PFSK-1 (cell line): ENCODE results near the gene AIMP1.

Source experiments
- FOXP2 ChIP-seq: optimal IDR thresholded peaks from 2 replicates; pipeline ENCODE3; 2011; ENCODE audit warnings: borderline replicate concordance, control low read depth, inconsistent platforms; ENCODE audit not compliant: insufficient read depth; ENCODE audit errors: extremely low read length, extremely low read depth
- POLR2AphosphoS5 ChIP-seq: IDR thresholded peaks from 2 replicates; pipeline ENCODE4 v1.6.1; 2012; ENCODE audit warnings: low read depth, mild to moderate bottlenecking, control low read depth, low read length, moderate library complexity
- SIN3A ChIP-seq: IDR thresholded peaks from 2 replicates; pipeline ENCODE4 v1.6.1; 2012; ENCODE audit warnings: mild to moderate bottlenecking, low read length, moderate library complexity, borderline replicate concordance; ENCODE audit not compliant: insufficient read depth
- TAF1 ChIP-seq: IDR thresholded peaks from 2 replicates; pipeline ENCODE4 v1.6.1; 2012; ENCODE audit warnings: low read length, control low read depth, borderline replicate concordance; ENCODE audit not compliant: insufficient read depth
- TF ChIP-seq, protein P1 (sequence below), 2 experiments: IDR thresholded peaks; 2 replicates each; pipeline versions ENCODE4 v1.6.1 to v1.8.0; 2011 to 2012; ENCODE audit warnings: low read depth in 2 of 2, low read length in 2 of 2, control low read depth in 1 of 2, inconsistent platforms in 1 of 2, mild to moderate bottlenecking in 1 of 2, moderate library complexity in 1 of 2; ENCODE audit not compliant: insufficient read depth in 1 of 2

- TF ChIP-seq, protein P1, sequence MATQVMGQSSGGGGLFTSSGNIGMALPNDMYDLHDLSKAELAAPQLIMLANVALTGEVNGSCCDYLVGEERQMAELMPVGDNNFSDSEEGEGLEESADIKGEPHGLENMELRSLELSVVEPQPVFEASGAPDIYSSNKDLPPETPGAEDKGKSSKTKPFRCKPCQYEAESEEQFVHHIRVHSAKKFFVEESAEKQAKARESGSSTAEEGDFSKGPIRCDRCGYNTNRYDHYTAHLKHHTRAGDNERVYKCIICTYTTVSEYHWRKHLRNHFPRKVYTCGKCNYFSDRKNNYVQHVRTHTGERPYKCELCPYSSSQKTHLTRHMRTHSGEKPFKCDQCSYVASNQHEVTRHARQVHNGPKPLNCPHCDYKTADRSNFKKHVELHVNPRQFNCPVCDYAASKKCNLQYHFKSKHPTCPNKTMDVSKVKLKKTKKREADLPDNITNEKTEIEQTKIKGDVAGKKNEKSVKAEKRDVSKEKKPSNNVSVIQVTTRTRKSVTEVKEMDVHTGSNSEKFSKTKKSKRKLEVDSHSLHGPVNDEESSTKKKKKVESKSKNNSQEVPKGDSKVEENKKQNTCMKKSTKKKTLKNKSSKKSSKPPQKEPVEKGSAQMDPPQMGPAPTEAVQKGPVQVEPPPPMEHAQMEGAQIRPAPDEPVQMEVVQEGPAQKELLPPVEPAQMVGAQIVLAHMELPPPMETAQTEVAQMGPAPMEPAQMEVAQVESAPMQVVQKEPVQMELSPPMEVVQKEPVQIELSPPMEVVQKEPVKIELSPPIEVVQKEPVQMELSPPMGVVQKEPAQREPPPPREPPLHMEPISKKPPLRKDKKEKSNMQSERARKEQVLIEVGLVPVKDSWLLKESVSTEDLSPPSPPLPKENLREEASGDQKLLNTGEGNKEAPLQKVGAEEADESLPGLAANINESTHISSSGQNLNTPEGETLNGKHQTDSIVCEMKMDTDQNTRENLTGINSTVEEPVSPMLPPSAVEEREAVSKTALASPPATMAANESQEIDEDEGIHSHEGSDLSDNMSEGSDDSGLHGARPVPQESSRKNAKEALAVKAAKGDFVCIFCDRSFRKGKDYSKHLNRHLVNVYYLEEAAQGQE (IDR thresholded peaks at IDR 0.05; ENCODE audit: insufficient read depth in 1 of 2, low read depth in 2 of 2, low read length in 2 of 2): no peak
- no peak for TF ChIP-seq SIN3A
- no peak for TF ChIP-seq POLR2AphosphoS5
- no peak for TF ChIP-seq TAF1
- TF ChIP-seq FOXP2: no peak
Measured at GRCh38 chr4:106268786-106269185, 47.6 kb upstream of the AIMP1 start.
